Activated CD8-positive, alpha-beta T cell treated with anti-CD3 and anti-CD28 coated beads for 36 hours (primary cell): ENCODE measurements around the gene NET1. TPM values are rescaled to one million over a fixed set of nuclear protein-coding genes. Genes with fewer than 3 reads are reported as not detected.

Source experiments
- ATAC-seq: fragments of 200-7000 bp; cut with Tn5 transposase; one replicate; pipeline ENCODE4 v1.10.0; 2021; ENCODE audit warnings: mild to moderate bottlenecking, moderate library complexity
- CTCF ChIA-PET: fragments of 350-600 bp; sonication (Branson Sonifier 250); formaldehyde crosslinking; loops from one replicate; lab custom pipeline; 2021; ENCODE audit warnings: antibody characterized with exemption; lab: Charles Lee
- POLR2A ChIA-PET: fragments of 350-600 bp; sonication (Branson Sonifier 250); formaldehyde crosslinking; loops from one replicate; lab custom pipeline; 2021; ENCODE audit warnings: antibody characterized with exemption; lab: Charles Lee
- DNase-seq: peaks from one replicate; pipeline ENCODE4 v3.0.0-alpha.2; 2020
- H3K27ac Mint-ChIP-seq: one replicate; pipeline ENCODE4 v1.8.0; 2021; ENCODE audit warnings: mild to moderate bottlenecking, mixed read lengths
- H3K27me3 Mint-ChIP-seq: one replicate; pipeline ENCODE4 v1.8.0; 2021; ENCODE audit warnings: mixed read lengths
- H3K36me3 Mint-ChIP-seq: one replicate; pipeline ENCODE4 v1.8.0; 2021; ENCODE audit warnings: low read depth, mixed read lengths
- H3K4me1 Mint-ChIP-seq: one replicate; pipeline ENCODE4 v1.8.0; 2021; ENCODE audit warnings: low read depth, mixed read lengths
- H3K4me3 Mint-ChIP-seq: one replicate; pipeline ENCODE4 v1.8.0; 2021; ENCODE audit warnings: mild to moderate bottlenecking, moderate library complexity, mixed read lengths
- H3K9me3 Mint-ChIP-seq: one replicate; pipeline ENCODE4 v1.8.0; 2021; ENCODE audit warnings: mixed read lengths
- CTCF ChIP-seq: fragments of 200-600 bp; IDR thresholded peaks from one replicate; pipeline ENCODE4 v1.8.0; 2022; ENCODE audit warnings: antibody characterized with exemption, mild to moderate bottlenecking
- intact Hi-C: fragments of 100-400 bp; cut with micrococcal nuclease; formaldehyde crosslinking; loops from one replicate; pipeline ENCODE4 v1.10.0; 2022
- total RNA-seq, 2 experiments: library from RNA; stranded (reverse); gene quantifications; one replicate each; pipeline ENCODE4 v1.2.3, GENCODE V29; 2021

The NET1 gene
- total RNA-seq, 2 experiments from 2014 or later: 20.5 to 21.6 TPM

- H3K4me1 Mint-ChIP-seq: no peaks in the 10 kb centered on the region
- no peak for ATAC-seq
- H3K9me3 Mint-ChIP-seq: no peaks in the 10 kb centered on the region
- no peak for TF ChIP-seq CTCF
- ChIA-PET CTCF (interaction anchor here (0.8 kb wide), 1 partner anchor 165 kb away, joined by 3 read pairs; no protein-coding TSS in a partner anchor), POLR2A (no interaction called here)
- H3K4me3 Mint-ChIP-seq: no peak overlapping the region
- peaks cover 2% of the 10 kb centered on the region for H3K27me3 Mint-ChIP-seq
- no peaks in the 10 kb centered on the region for H3K36me3 Mint-ChIP-seq
- DNase-seq: no peak
- intact Hi-C loops: no loop called here
- H3K27ac Mint-ChIP-seq: no peak overlapping the region
These were observed 52.2 kb downstream of the NET1 start for GRCh38 chr10:5464546-5464945.

- DNase-seq (no peak), ATAC-seq (no peak)
- intact Hi-C loops: no loop called here
- no peak for TF ChIP-seq CTCF
- ChIA-PET POLR2A (no interaction called here), CTCF (interaction anchor here (1.0 to 1.3 kb wide), 3 partner anchors 148 to 165 kb away, joined by 3 to 5 read pairs (median 3); no protein-coding TSS in a partner anchor)
- H3K27ac Mint-ChIP-seq: no peak overlapping the region
- no peak overlapping the region for H3K4me3 Mint-ChIP-seq
- H3K9me3 Mint-ChIP-seq: no peaks in the 10 kb centered on the region
- peaks cover 2% of the 10 kb centered on the region for H3K27me3 Mint-ChIP-seq
- no peaks in the 10 kb centered on the region for H3K36me3 Mint-ChIP-seq
- no peaks in the 10 kb centered on the region for H3K4me1 Mint-ChIP-seq
These were observed 53.7 kb downstream of the NET1 start for GRCh38 chr10:5465976-5466450.

- intact Hi-C loops: no loop called here
- Mint-ChIP-seq H3K4me1 (no peaks in the 10 kb centered on the region), H3K27me3 (peaks cover 2% of the 10 kb centered on the region), H3K36me3 (no peaks in the 10 kb centered on the region), H3K4me3 (no peak overlapping the region), H3K27ac (no peak overlapping the region), H3K9me3 (no peaks in the 10 kb centered on the region)
- DNase-seq (no peak), ATAC-seq (peak; percentile 13)
- TF ChIP-seq CTCF: no peak
- POLR2A ChIA-PET: no interaction called here
- CTCF ChIA-PET: interaction anchor here (1.1 to 3.8 kb wide), 3 partner anchors 25 to 157 kb away, joined by 3 to 12 read pairs (median 3); no protein-coding TSS in a partner anchor
These were observed 54.3 kb downstream of the NET1 start for GRCh38 chr10:5466451-5467206.

GRCh38 chr10:5467207-5467535 lies 54.8 kb downstream of the NET1 start:
- no peak for TF ChIP-seq CTCF
- no peak overlapping the region for H3K4me3 Mint-ChIP-seq
- no peak for DNase-seq
- H3K4me1 Mint-ChIP-seq: no peaks in the 10 kb centered on the region
- no peak for ATAC-seq
- peaks cover 2% of the 10 kb centered on the region for H3K27me3 Mint-ChIP-seq
- POLR2A ChIA-PET: no interaction called here
- CTCF ChIA-PET: interaction anchor here (1.1 to 3.8 kb wide), 3 partner anchors 25 to 156 kb away, joined by 3 to 12 read pairs (median 3); no protein-coding TSS in a partner anchor
- H3K36me3 Mint-ChIP-seq: no peaks in the 10 kb centered on the region
- no peak overlapping the region for H3K27ac Mint-ChIP-seq
- intact Hi-C loops: no loop called here
- no peaks in the 10 kb centered on the region for H3K9me3 Mint-ChIP-seq

- H3K27ac Mint-ChIP-seq: no peak overlapping the region
- H3K36me3 Mint-ChIP-seq: no peaks in the 10 kb centered on the region
- ATAC-seq (no peak), DNase-seq (no peak)
- no peak for TF ChIP-seq CTCF
- intact Hi-C loops: no loop called here
- no peaks in the 10 kb centered on the region for H3K4me1 Mint-ChIP-seq
- H3K9me3 Mint-ChIP-seq: no peaks in the 10 kb centered on the region
- H3K4me3 Mint-ChIP-seq: no peak overlapping the region
- peaks cover 2% of the 10 kb centered on the region for H3K27me3 Mint-ChIP-seq
- POLR2A ChIA-PET: interaction anchor here (0.6 kb wide), 1 partner anchor 18 kb away, joined by 3 read pairs; no protein-coding TSS in a partner anchor
- CTCF ChIA-PET: interaction anchor here (1.1 to 3.8 kb wide), 2 partner anchors 26 to 156 kb away, joined by 3 to 12 read pairs; no protein-coding TSS in a partner anchor
These were observed 55.4 kb downstream of the NET1 start for GRCh38 chr10:5467634-5468255.
